Smooth muscle cell (in vitro differentiated cells): Measurements from ENCODE around the gene ARSH. TPM values are rescaled to one million over a fixed set of nuclear protein-coding genes. Genes with fewer than 3 reads are reported as not detected.

Experiments
- DNase-seq: peaks from one replicate; lab custom pipeline; 2025; ENCODE audit not compliant: unreplicated experiment; lab: John Stamatoyannopoulos, UW
- H2AFZ ChIP-seq: fragments of 200-600 bp; sonication (generic); 2 replicates; pipeline ENCODE4 v1.6.0; 2016; ENCODE audit warnings: antibody characterized with exemption, low read depth, mild to moderate bottlenecking
- H3F3A ChIP-seq: fragments of 200-600 bp; sonication (generic); 2 replicates; pipeline ENCODE4 v1.6.0; 2017; ENCODE audit warnings: antibody characterized with exemption, low read depth
- H3K27ac ChIP-seq: fragments of 200-600 bp; sonication (generic); 2 replicates; pipeline ENCODE4 v1.5.1; 2016; ENCODE audit warnings: low read depth, mild to moderate bottlenecking
- H3K27me3 ChIP-seq: fragments of 200-600 bp; sonication (generic); 2 replicates; pipeline ENCODE4 v1.6.1; 2016; ENCODE audit warnings: low read depth, mild to moderate bottlenecking
- H3K36me3 ChIP-seq: fragments of 200-600 bp; sonication (generic); 2 replicates; pipeline ENCODE4 v1.5.1; 2016; ENCODE audit warnings: low read depth
- H3K4me1 ChIP-seq: fragments of 200-600 bp; sonication (generic); 2 replicates; pipeline ENCODE4 v1.5.1; 2016; ENCODE audit warnings: low read depth
- H3K4me2 ChIP-seq: fragments of 200-600 bp; sonication (generic); 2 replicates; pipeline ENCODE4 v1.6.0; 2016; ENCODE audit warnings: mild to moderate bottlenecking
- H3K4me3 ChIP-seq: fragments of 200-600 bp; sonication (generic); 2 replicates; pipeline ENCODE4 v1.5.1; 2016; ENCODE audit warnings: mild to moderate bottlenecking
- H3K79me2 ChIP-seq: fragments of 200-600 bp; sonication (generic); 2 replicates; pipeline ENCODE4 v1.6.0; 2016; ENCODE audit warnings: low read depth, mild to moderate bottlenecking
- H3K9ac ChIP-seq: fragments of 200-600 bp; sonication (generic); 2 replicates; pipeline ENCODE4 v1.6.0; 2016; ENCODE audit warnings: low read depth
- H3K9me3 ChIP-seq: fragments of 200-600 bp; sonication (generic); replicated peaks from 2 replicates; pipeline ENCODE4 v1.5.1; 2016; ENCODE audit warnings: low read depth
- H4K20me1 ChIP-seq: fragments of 200-600 bp; sonication (generic); 2 replicates; pipeline ENCODE4 v1.6.0; 2016; ENCODE audit warnings: low read depth
- WGBS: methylation state at CpG from one replicate; pipeline ENCODE4 v1.1.7; 2016; ENCODE audit warnings: low lambda C conversion rate; 5-methylcytosine and 5-hydroxymethylcytosine counted together
- polyA plus RNA-seq: library from polyadenylated mRNA; unstranded; fragments of >200 nt; fragmentation: Nextera tagmentation; extraction: Ambion mirVana; gene quantifications from 2 replicates; pipeline ENCODE4 v1.2.1, GENCODE V29; 2016
- total RNA-seq: library from RNA; depleted of rRNA; stranded (reverse); fragments of >200 nt; gene quantifications from 2 replicates; pipeline ENCODE4 v1.2.3, GENCODE V29; 2014
- TF ChIP-seq, protein P1 (sequence below): fragments of 200-600 bp; sonication (generic); IDR thresholded peaks from 2 replicates; pipeline ENCODE4 v1.5.1; 2017; ENCODE audit warnings: borderline replicate concordance, mild to moderate bottlenecking, antibody characterized with exemption; ENCODE audit not compliant: insufficient read depth, poor library complexity, severe bottlenecking

Gene ARSH
- total and polyA plus RNA-seq, 2 experiments from 2014 or later: not detected

DNA sequence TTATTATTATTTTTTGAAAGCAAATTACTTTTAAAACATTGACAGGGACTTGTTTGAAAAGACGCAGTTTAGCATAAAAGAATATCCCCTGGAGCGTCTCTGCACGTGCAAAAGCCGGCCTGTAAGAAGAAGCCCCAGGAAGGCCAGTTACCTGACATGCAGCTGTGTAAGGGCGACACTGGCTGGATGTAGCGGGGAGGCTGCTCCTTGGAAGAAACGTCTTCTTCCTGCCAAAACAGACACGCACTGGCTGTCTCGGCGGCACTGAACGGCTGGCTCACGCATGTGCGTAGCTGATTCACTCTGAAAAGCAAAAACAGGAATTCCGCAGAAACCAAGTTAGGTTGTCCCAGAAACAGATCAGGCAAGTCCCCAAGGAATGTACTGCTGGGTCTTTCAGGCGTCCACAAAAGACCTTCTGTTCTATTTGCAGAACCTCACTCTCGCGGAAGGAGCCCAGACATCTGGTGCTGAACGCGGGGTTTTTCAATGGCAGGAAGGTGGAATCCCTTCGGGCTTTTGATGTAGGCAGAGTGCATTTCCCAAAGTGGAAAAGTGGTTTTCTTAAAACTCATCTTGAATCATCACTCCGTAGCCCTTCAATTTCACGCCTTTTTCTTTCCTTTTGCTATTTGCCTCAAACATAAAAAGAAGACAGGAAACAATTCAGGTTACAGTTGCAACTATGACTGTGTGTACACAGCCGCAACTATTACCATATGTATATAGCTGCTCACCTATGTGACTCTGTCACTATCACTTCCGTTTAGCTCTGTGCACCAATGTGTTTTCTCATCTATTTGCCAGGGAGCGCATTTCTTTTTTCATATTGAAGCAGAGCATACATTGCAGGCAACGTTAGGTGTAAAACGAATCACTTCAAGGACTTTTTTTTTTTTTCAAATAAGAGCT is 38.1 kb upstream of the ARSH start:
- Histone ChIP-seq H3K4me2 (peak overlapping the region; percentile 38), H3K27me3 (no peaks in the 10 kb centered on the region), H3K9ac (no peak overlapping the region), H2AFZ (peak overlapping the region; percentile 68), H4K20me1 (no peaks in the 10 kb centered on the region), H3K27ac (peak overlapping the region; percentile 16), H3K4me1 (peaks cover 13% of the 10 kb centered on the region), H3K9me3 (no peaks in the 10 kb centered on the region), H3K79me2 (no peaks in the 10 kb centered on the region), H3K36me3 (no peaks in the 10 kb centered on the region), H3K4me3 (peak overlapping the region; percentile 23), H3F3A (peaks cover 16% of the 10 kb centered on the region)
- WGBS: 66% methylated on average over 27 of the region's 27 CpGs
- DNase-seq: no peak
- TF ChIP-seq, protein P1, sequence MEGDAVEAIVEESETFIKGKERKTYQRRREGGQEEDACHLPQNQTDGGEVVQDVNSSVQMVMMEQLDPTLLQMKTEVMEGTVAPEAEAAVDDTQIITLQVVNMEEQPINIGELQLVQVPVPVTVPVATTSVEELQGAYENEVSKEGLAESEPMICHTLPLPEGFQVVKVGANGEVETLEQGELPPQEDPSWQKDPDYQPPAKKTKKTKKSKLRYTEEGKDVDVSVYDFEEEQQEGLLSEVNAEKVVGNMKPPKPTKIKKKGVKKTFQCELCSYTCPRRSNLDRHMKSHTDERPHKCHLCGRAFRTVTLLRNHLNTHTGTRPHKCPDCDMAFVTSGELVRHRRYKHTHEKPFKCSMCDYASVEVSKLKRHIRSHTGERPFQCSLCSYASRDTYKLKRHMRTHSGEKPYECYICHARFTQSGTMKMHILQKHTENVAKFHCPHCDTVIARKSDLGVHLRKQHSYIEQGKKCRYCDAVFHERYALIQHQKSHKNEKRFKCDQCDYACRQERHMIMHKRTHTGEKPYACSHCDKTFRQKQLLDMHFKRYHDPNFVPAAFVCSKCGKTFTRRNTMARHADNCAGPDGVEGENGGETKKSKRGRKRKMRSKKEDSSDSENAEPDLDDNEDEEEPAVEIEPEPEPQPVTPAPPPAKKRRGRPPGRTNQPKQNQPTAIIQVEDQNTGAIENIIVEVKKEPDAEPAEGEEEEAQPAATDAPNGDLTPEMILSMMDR: no peak

DNA sequence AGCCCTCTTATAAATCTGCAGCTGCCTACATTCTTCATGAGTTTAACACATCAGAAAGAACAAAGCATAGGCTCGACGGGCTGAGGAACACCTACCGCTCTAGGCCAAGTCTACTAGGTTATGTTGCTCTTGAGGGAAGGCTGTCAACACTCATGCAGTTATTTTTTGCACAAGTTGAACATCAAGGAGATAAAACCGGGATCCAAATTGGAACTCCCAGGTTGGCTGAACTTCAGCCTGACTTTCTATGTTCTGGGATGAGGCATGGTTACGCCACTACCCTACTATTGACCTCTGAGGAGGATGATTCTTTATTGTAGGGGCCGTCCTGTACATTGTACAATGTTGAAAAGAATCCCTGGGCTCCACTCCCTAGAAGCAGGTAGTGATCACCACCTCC is 37.3 kb upstream of the ARSH start:
- Histone ChIP-seq H3K9ac (no peak overlapping the region), H3K4me2 (no peak overlapping the region), H3F3A (peaks cover 11% of the 10 kb centered on the region), H3K79me2 (no peaks in the 10 kb centered on the region), H3K36me3 (no peaks in the 10 kb centered on the region), H4K20me1 (no peaks in the 10 kb centered on the region), H3K27me3 (no peaks in the 10 kb centered on the region), H3K27ac (no peak overlapping the region), H3K9me3 (no peaks in the 10 kb centered on the region), H3K4me1 (peaks cover 7% of the 10 kb centered on the region), H3K4me3 (no peak overlapping the region), H2AFZ (no peak overlapping the region)
- WGBS: 89% methylated on average over 6 of the region's 6 CpGs
- no peak for DNase-seq
- TF ChIP-seq, protein P1: no peak

DNA sequence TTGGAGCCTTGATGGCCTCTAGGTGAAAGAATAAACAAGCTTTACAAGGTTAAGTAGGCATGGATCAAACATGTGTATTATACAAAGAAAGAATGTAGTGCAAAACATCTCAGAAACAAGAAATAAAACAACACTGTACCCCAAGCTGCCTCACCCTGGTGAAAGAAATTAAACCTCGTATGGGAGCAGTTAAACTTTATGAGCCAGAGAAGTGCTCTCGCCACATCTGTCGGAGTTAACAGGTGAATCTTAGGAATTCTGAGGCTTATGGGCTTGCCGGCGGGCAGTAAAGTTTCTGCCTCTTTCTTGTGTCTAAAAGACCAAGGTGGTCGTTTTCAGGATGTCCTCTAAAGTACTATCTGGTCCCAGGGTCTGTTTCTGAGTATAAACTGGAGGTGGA is 34.0 kb upstream of the ARSH start:
- Histone ChIP-seq H3K4me3 (no peak overlapping the region), H3K4me1 (peaks cover 6% of the 10 kb centered on the region), H3F3A (no peaks in the 10 kb centered on the region), H3K9me3 (no peaks in the 10 kb centered on the region), H3K27me3 (no peaks in the 10 kb centered on the region), H3K9ac (no peak overlapping the region), H3K36me3 (no peaks in the 10 kb centered on the region), H4K20me1 (no peaks in the 10 kb centered on the region), H2AFZ (no peak overlapping the region), H3K4me2 (no peak overlapping the region), H3K79me2 (no peaks in the 10 kb centered on the region), H3K27ac (no peak overlapping the region)
- TF ChIP-seq, protein P1: no peak
- WGBS: 91% methylated on average over 6 of the region's 6 CpGs
- DNase-seq: no peak
